GM18870 (cell line): ENCODE measurements around the gene RAB6A.

ENCODE experiments used
- ATAC-seq: cut with Tn5 transposase; IDR thresholded peaks from one replicate; pipeline ENCODE4 v1.9.1; 2021; ENCODE audit warnings: moderate library complexity; ENCODE audit not compliant: unreplicated experiment

RAB6A gene

GRCh38 chr11:73656985-73657384 lies 103.9 kb downstream of the RAB6A start:
- no peak for ATAC-seq

- ATAC-seq, result no peak
Measured at GRCh38 chr11:73655686-73656085, 105.2 kb downstream of the RAB6A start.

GRCh38 chr11:73654482-73655021 lies 106.3 kb downstream of the RAB6A start:
- ATAC-seq, result no peak

GRCh38 chr11:73653996-73654395 lies 106.9 kb downstream of the RAB6A start:
- no peak for ATAC-seq

GRCh38 chr11:73652856-73653559 lies 107.9 kb downstream of the RAB6A start:
- no peak for ATAC-seq

GRCh38 chr11:73652046-73652730 lies 108.7 kb downstream of the RAB6A start:
- ATAC-seq, result no peak

GRCh38 chr11:73651661-73652045 lies 109.2 kb downstream of the RAB6A start:
- ATAC-seq, result no peak

GRCh38 chr11:73651252-73651651 lies 109.6 kb downstream of the RAB6A start:
- ATAC-seq, result no peak

- no peak for ATAC-seq
Measured at GRCh38 chr11:73650400-73650799, 110.5 kb downstream of the RAB6A start.

GRCh38 chr11:73649206-73649605 lies 111.7 kb downstream of the RAB6A start:
- ATAC-seq, result no peak

GRCh38 chr11:73648571-73649046 lies 112.3 kb downstream of the RAB6A start:
- no peak for ATAC-seq

GRCh38 chr11:73648121-73648520 lies 112.8 kb downstream of the RAB6A start:
- ATAC-seq, result no peak

GRCh38 chr11:73647459-73648100 lies 113.3 kb downstream of the RAB6A start:
- ATAC-seq, result no peak

GRCh38 chr11:73645972-73646631 lies 114.8 kb downstream of the RAB6A start, which contains the start of gene PLEKHB1:
Gene PLEKHB1 (plus strand): TSS chr11:73646581. CDS start chr11:73646609, 28 bp downstream.
- no peak for ATAC-seq

- no peak for ATAC-seq
Measured at GRCh38 chr11:73645121-73645969, 115.5 kb downstream of the RAB6A start.

- no peak for ATAC-seq
Measured at GRCh38 chr11:73641668-73642067, 119.2 kb downstream of the RAB6A start.

GRCh38 chr11:73640592-73640991 lies 120.3 kb downstream of the RAB6A start:
- ATAC-seq, result no peak

GRCh38 chr11:73637012-73637411 lies 123.9 kb downstream of the RAB6A start:
- no peak for ATAC-seq

GRCh38 chr11:73636249-73636648 lies 124.6 kb downstream of the RAB6A start:
- no peak for ATAC-seq

- no peak for ATAC-seq
Measured at GRCh38 chr11:73635721-73636120, 125.2 kb downstream of the RAB6A start.
